ENCODE results near the gene HOXD3. TPM values are rescaled to one million over a fixed set of nuclear protein-coding genes. Genes with fewer than 3 reads are reported as not detected.

The HOXD3 gene
- polyA plus RNA-seq, 1 donor (not counting 4 experiments of a cell fraction or from before 2014, with no cell fraction given): not detected

GRCh38 chr2:176132205-176133171 lies 24.6 kb upstream of the HOXD3 start:
- no peak overlapping the region for H3K4me3 ChIP-seq (ENCODE audit: control insufficient read depth in 2 of 3, extremely low read depth in 1 of 3, insufficient read depth in 2 of 3, low read depth in 1 of 3, low read length in 3 of 3)
- FAIRE-seq (no peak), DNase-seq (ENCODE audit: low read depth, low spot score) (no peak)
- H3K4me2 ChIP-seq (ENCODE audit: control insufficient read depth, extremely low read depth, insufficient read depth, low read depth, low read length): no peak overlapping the region
- H2AFZ ChIP-seq (ENCODE audit: control insufficient read depth, low read length): no peak overlapping the region
- H3K27ac ChIP-seq (ENCODE audit: control insufficient read depth, insufficient read depth, low read length): no peak overlapping the region
- no peaks in the 10 kb centered on the region for H3K79me2 ChIP-seq (ENCODE audit: control insufficient read depth, insufficient read depth, low read length)
- peak; percentile 34 for TF ChIP-seq EZH2 (IDR thresholded peaks at IDR 0.05; ENCODE audit: low read length)
- TF ChIP-seq CTCF (optimal IDR thresholded peaks at IDR 0.05 in 1 of 3, IDR thresholded peaks at IDR 0.05 in 1 of 3, conservative IDR thresholded peaks at IDR 0.05 in 1 of 3; ENCODE audit: extremely low read depth in 1 of 3, insufficient read depth in 2 of 3, low read length in 3 of 3): no peak
- no peaks in the 10 kb centered on the region for H3K4me1 ChIP-seq (ENCODE audit: control insufficient read depth, extremely low read depth, insufficient read depth, low read length)
- H3K36me3 ChIP-seq (ENCODE audit: control insufficient read depth in 2 of 2, extremely low read depth in 1 of 2, insufficient read depth in 2 of 2, low read length in 2 of 2): no peaks in the 10 kb centered on the region
- no peaks in the 10 kb centered on the region for H3K9me3 ChIP-seq (ENCODE audit: control insufficient read depth, low read depth, low read length)
- peaks cover 97% of the 10 kb centered on the region for H3K27me3 ChIP-seq (ENCODE audit: control insufficient read depth, extremely low read depth, insufficient read depth, low read length)
- dilution Hi-C loops (cut with MboI; ENCODE audit: extremely low pct_ligation_motif_present, low sequenced_read_pairs): no loop called here
- no peak overlapping the region for H3K9ac ChIP-seq (ENCODE audit: control insufficient read depth, extremely low read depth, insufficient read depth, low read length)
- H3K9me1 ChIP-seq (ENCODE audit: control insufficient read depth, extremely low read depth, insufficient read depth, low read length): no peaks in the 10 kb centered on the region
- no peaks in the 10 kb centered on the region for H4K20me1 ChIP-seq (ENCODE audit: control insufficient read depth, extremely low read depth, insufficient read depth, low read length)

- H3K27ac ChIP-seq (ENCODE audit: control insufficient read depth, insufficient read depth, low read length): no peak overlapping the region
- H3K27me3 ChIP-seq (ENCODE audit: control insufficient read depth, extremely low read depth, insufficient read depth, low read length): peaks cover 94% of the 10 kb centered on the region
- TF ChIP-seq CTCF (optimal IDR thresholded peaks at IDR 0.05 in 1 of 3, IDR thresholded peaks at IDR 0.05 in 1 of 3, conservative IDR thresholded peaks at IDR 0.05 in 1 of 3; ENCODE audit: extremely low read depth in 1 of 3, insufficient read depth in 2 of 3, low read length in 3 of 3) (no peak), EZH2 (IDR thresholded peaks at IDR 0.05; ENCODE audit: low read length) (peak; percentile 36)
- no peak overlapping the region for H3K9ac ChIP-seq (ENCODE audit: control insufficient read depth, extremely low read depth, insufficient read depth, low read length)
- H2AFZ ChIP-seq (ENCODE audit: control insufficient read depth, low read length): no peak overlapping the region
- dilution Hi-C loops (cut with MboI; ENCODE audit: extremely low pct_ligation_motif_present, low sequenced_read_pairs): no loop called here
- H3K9me3 ChIP-seq (ENCODE audit: control insufficient read depth, low read depth, low read length): no peaks in the 10 kb centered on the region
- H3K4me2 ChIP-seq (ENCODE audit: control insufficient read depth, extremely low read depth, insufficient read depth, low read depth, low read length): no peak overlapping the region
- DNase-seq (ENCODE audit: low read depth, low spot score) (no peak), FAIRE-seq (no peak)
- H4K20me1 ChIP-seq (ENCODE audit: control insufficient read depth, extremely low read depth, insufficient read depth, low read length): no peaks in the 10 kb centered on the region
- H3K9me1 ChIP-seq (ENCODE audit: control insufficient read depth, extremely low read depth, insufficient read depth, low read length): no peaks in the 10 kb centered on the region
- H3K36me3 ChIP-seq (ENCODE audit: control insufficient read depth in 2 of 2, extremely low read depth in 1 of 2, insufficient read depth in 2 of 2, low read length in 2 of 2): no peaks in the 10 kb centered on the region
- no peaks in the 10 kb centered on the region for H3K4me1 ChIP-seq (ENCODE audit: control insufficient read depth, extremely low read depth, insufficient read depth, low read length)
- no peak overlapping the region for H3K4me3 ChIP-seq (ENCODE audit: control insufficient read depth in 2 of 3, extremely low read depth in 1 of 3, insufficient read depth in 2 of 3, low read depth in 1 of 3, low read length in 3 of 3)
- no peaks in the 10 kb centered on the region for H3K79me2 ChIP-seq (ENCODE audit: control insufficient read depth, insufficient read depth, low read length)
Observed at GRCh38 chr2:176133389-176133788, 23.7 kb upstream of the HOXD3 start.

Measured in keratinocyte (primary cell).